CD4-positive, CD25-positive, alpha-beta regulatory T cell (primary cell): ENCODE measurements around the gene TTC21A. TPM values are rescaled to one million over a fixed set of nuclear protein-coding genes. Genes with fewer than 3 reads are reported as not detected.

Experiments
- ATAC-seq, 2 donors: fragments of 150-1000 bp; cut with Tn5 transposase; one replicate each; pipeline ENCODE4 v1.10.0; 2021; ENCODE audit warnings: low read depth in 2 of 2, moderate number of reproducible peaks in 2 of 2, moderate library complexity in 1 of 2
- DNase-seq, 3 donors: peaks; one replicate each; pipeline versions ENCODE4 v3.0.0 to v3.0.0-alpha.2; 2012 to 2022; ENCODE audit warnings: mixed read lengths in 1 of 3
- H3K27ac ChIP-seq: one replicate; pipeline ENCODE4 v1.7.0; 2013; ENCODE audit warnings: mild to moderate bottlenecking, low read length; ENCODE audit not compliant: insufficient read depth, poor library complexity, severe bottlenecking
- H3K27me3 ChIP-seq: one replicate; pipeline ENCODE4 v1.7.0; 2013; ENCODE audit warnings: low read length; ENCODE audit not compliant: control insufficient read depth, insufficient read depth
- H3K36me3 ChIP-seq: one replicate; pipeline ENCODE4 v1.7.0; 2013; ENCODE audit warnings: mild to moderate bottlenecking, low read length, moderate library complexity; ENCODE audit not compliant: control insufficient read depth, insufficient read depth
- H3K4me1 ChIP-seq: 2 replicates; pipeline ENCODE4 v1.7.0; 2013; ENCODE audit warnings: mild to moderate bottlenecking, low read length; ENCODE audit not compliant: insufficient read depth, control insufficient read depth, poor library complexity, severe bottlenecking
- H3K4me3 ChIP-seq: one replicate; pipeline ENCODE4 v1.7.0; 2013; ENCODE audit warnings: low read depth, mild to moderate bottlenecking, low read length, moderate library complexity
- H3K9me3 ChIP-seq, 2 experiments: 1 replicate in 1 of 2; 2 replicates in 1 of 2; pipeline ENCODE4 v1.7.0; 2013; ENCODE audit warnings: low read length in 2 of 2, mild to moderate bottlenecking in 1 of 2, moderate library complexity in 1 of 2; ENCODE audit not compliant: control insufficient read depth in 2 of 2
- H3K27ac Mint-ChIP-seq, 3 donors: one replicate each; pipeline ENCODE4 v1.8.0; 2020 to 2022; ENCODE audit warnings: mild to moderate bottlenecking in 3 of 3, mixed read lengths in 3 of 3, moderate library complexity in 2 of 3
- H3K27me3 Mint-ChIP-seq: one replicate; pipeline ENCODE4 v1.8.0; 2022; ENCODE audit warnings: mild to moderate bottlenecking, mixed read lengths
- H3K36me3 Mint-ChIP-seq: one replicate; pipeline ENCODE4 v1.8.0; 2020; ENCODE audit warnings: mixed read lengths
- H3K4me1 Mint-ChIP-seq, 4 donors: one replicate each; pipeline ENCODE4 v1.8.0; 2020 to 2022; ENCODE audit warnings: mixed read lengths in 4 of 4, mild to moderate bottlenecking in 1 of 4
- H3K4me3 Mint-ChIP-seq, 4 donors: one replicate each; pipeline ENCODE4 v1.8.0; 2020 to 2022; ENCODE audit warnings: mild to moderate bottlenecking in 4 of 4, mixed read lengths in 4 of 4, moderate library complexity in 3 of 4
- H3K9me3 Mint-ChIP-seq, 7 donors: one replicate each; pipeline ENCODE4 v1.8.0; 2020 to 2022; ENCODE audit warnings: mixed read lengths in 7 of 7, mild to moderate bottlenecking in 3 of 7, moderate library complexity in 2 of 7
- polyA plus RNA-seq, 4 donors: library from polyadenylated mRNA; unstranded; fragments of 300-500 nt; fragmentation: Illumina TruSeq; gene quantifications; one replicate each; pipeline ENCODE4 v1.2.3, GENCODE V29; 2021
- total RNA-seq: library from RNA; stranded (reverse); gene quantifications from one replicate; pipeline ENCODE4 v1.2.3, GENCODE V29; 2022

Gene TTC21A
- total and polyA plus RNA-seq, 5 donors from 2014 or later, result 0.41 to 4.1 (median 1.3) TPM

DNA sequence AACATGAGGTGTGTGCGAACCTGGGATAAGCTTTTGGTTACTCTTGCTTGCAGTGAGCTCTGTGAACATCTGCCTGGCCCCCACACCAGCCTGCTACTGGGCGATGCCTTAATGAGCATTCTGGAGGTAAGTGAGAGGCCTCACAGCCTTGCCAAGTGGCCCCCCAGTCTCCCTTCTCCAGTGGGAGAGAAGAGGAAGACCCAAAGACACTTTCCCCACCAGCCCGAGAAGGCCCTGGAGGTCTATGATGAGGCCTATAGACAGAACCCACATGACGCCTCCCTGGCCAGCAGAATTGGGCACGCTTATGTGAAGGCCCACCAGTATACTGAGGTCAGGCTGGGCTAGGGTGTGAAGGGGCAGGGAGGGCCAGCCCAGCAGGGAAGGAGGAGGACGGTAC is 22.5 kb downstream of the TTC21A start:
- H3K36me3 Mint-ChIP-seq, result peaks cover 4% of the 10 kb centered on the region
- Histone ChIP-seq H3K4me1 (peaks cover 13% of the 10 kb centered on the region), H3K4me3 (no peak overlapping the region), H3K27ac (no peak overlapping the region), H3K27me3 (no peaks in the 10 kb centered on the region), H3K9me3 (no peaks in the 10 kb centered on the region), H3K36me3 (no peaks in the 10 kb centered on the region)
- no peaks in the 10 kb centered on the region for H3K27me3 Mint-ChIP-seq
- H3K4me3 Mint-ChIP-seq, result no peak overlapping the region
- no peak overlapping the region for H3K27ac Mint-ChIP-seq
- H3K9me3 Mint-ChIP-seq, result no peaks in the 10 kb centered on the region
- peaks cover 8 to 25% (median 17%) of the 10 kb centered on the region in 4 donors for H3K4me1 Mint-ChIP-seq
- ATAC-seq (no peak), DNase-seq (no peak)

DNA sequence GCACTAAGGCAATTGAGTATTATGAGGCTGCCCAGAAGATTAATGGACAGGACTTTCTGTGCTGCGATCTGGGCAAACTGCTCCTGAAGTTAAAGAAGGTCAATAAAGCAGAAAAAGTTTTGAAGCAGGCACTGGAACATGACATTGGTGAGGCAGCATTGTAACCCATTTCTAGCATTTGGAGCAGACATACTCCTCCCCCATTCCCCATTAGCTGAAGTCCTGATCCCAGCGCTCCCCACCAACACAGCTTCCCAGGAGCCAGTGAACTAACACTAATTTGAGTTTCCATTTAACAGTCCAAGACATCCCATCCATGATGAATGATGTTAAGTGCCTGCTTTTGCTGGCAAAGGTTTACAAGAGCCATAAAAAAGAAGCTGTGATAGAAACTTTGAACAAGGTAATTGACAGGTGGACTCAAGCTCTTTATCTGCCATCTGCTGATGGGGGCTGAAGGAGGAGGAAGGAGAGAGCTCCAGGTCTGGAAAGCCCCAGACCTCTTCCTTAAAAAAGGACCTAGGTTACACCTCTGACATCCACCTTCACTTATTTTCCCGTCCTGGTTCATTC is 23.3 kb downstream of the TTC21A start:
- Histone ChIP-seq H3K36me3 (no peaks in the 10 kb centered on the region), H3K27me3 (no peaks in the 10 kb centered on the region), H3K27ac (no peak overlapping the region), H3K4me1 (peaks cover 13% of the 10 kb centered on the region), H3K4me3 (no peak overlapping the region), H3K9me3 (no peaks in the 10 kb centered on the region)
- Mint-ChIP-seq H3K4me1 (peaks cover 8 to 25% (median 17%) of the 10 kb centered on the region in 4 donors), H3K4me3 (no peak overlapping the region), H3K36me3 (peaks cover 4% of the 10 kb centered on the region), H3K27me3 (no peaks in the 10 kb centered on the region), H3K27ac (peak overlapping the region in 1 of 3 donors; percentile 26), H3K9me3 (no peaks in the 10 kb centered on the region)
- DNase-seq, result no peak
- ATAC-seq, result no peak

- peak overlapping the region in 1 of 3 donors; percentile 22 for H3K27ac Mint-ChIP-seq
- H3K4me1 Mint-ChIP-seq, result peaks cover 8 to 18% (median 12%) of the 10 kb centered on the region in 4 donors
- no peaks in the 10 kb centered on the region for H3K36me3 ChIP-seq
- H3K4me3 ChIP-seq, result no peak overlapping the region
- H3K4me1 ChIP-seq, result peaks cover 11% of the 10 kb centered on the region
- H3K9me3 Mint-ChIP-seq, result no peaks in the 10 kb centered on the region
- H3K36me3 Mint-ChIP-seq, result peaks cover 4% of the 10 kb centered on the region
- no peaks in the 10 kb centered on the region for H3K27me3 Mint-ChIP-seq
- DNase-seq, result no peak
- H3K27me3 ChIP-seq, result no peaks in the 10 kb centered on the region
- H3K27ac ChIP-seq, result no peak overlapping the region
- no peaks in the 10 kb centered on the region for H3K9me3 ChIP-seq
- no peak for ATAC-seq
- H3K4me3 Mint-ChIP-seq, result no peak overlapping the region
Observed at GRCh38 chr3:39132096-39133092, 24.9 kb downstream of the TTC21A start.

DNA sequence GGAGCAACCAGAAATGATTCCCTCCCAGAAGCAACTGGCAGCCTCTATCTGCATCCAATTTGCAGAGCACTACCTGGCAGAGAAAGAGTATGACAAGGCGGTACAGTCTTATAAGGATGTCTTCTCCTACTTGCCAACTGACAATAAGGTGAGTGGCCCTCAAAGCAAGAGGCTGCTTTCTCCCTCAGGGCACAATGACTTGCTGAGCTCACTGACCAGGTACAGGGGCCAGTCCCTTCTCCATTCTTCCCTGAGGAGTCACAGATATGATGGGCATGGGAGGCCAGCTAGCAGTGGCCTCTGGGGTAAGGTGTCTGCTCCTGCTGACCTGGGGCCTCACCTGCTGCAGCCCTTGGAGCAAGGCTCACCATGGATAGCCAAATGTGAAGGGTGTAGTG is 25.6 kb downstream of the TTC21A start:
- no peak overlapping the region for H3K4me3 ChIP-seq
- no peak overlapping the region for H3K27ac ChIP-seq
- H3K9me3 Mint-ChIP-seq, result no peaks in the 10 kb centered on the region
- no peaks in the 10 kb centered on the region for H3K27me3 ChIP-seq
- peaks cover 4% of the 10 kb centered on the region for H3K4me1 ChIP-seq
- DNase-seq (no peak), ATAC-seq (no peak)
- H3K4me3 Mint-ChIP-seq, result no peak overlapping the region
- no peak overlapping the region for H3K27ac Mint-ChIP-seq
- H3K27me3 Mint-ChIP-seq, result no peaks in the 10 kb centered on the region
- no peaks in the 10 kb centered on the region for H3K9me3 ChIP-seq
- H3K36me3 ChIP-seq, result no peaks in the 10 kb centered on the region
- H3K36me3 Mint-ChIP-seq, result peaks cover 9% of the 10 kb centered on the region
- peaks cover 1 to 11% (median 5%) of the 10 kb centered on the region in 4 donors for H3K4me1 Mint-ChIP-seq

- H3K4me3 Mint-ChIP-seq, result no peak overlapping the region
- Histone ChIP-seq H3K36me3 (no peaks in the 10 kb centered on the region), H3K4me1 (no peaks in the 10 kb centered on the region), H3K4me3 (no peak overlapping the region), H3K27ac (no peak overlapping the region), H3K27me3 (no peaks in the 10 kb centered on the region), H3K9me3 (no peaks in the 10 kb centered on the region)
- no peak overlapping the region for H3K27ac Mint-ChIP-seq
- H3K9me3 Mint-ChIP-seq, result no peaks in the 10 kb centered on the region
- DNase-seq (no peak), ATAC-seq (no peak)
- H3K4me1 Mint-ChIP-seq, result peaks cover 0 to 7% (median under 1%) of the 10 kb centered on the region in 4 donors
- no peaks in the 10 kb centered on the region for H3K27me3 Mint-ChIP-seq
- H3K36me3 Mint-ChIP-seq, result peaks cover 9% of the 10 kb centered on the region
Observed at GRCh38 chr3:39133822-39134221, 26.3 kb downstream of the TTC21A start.

- no peak for DNase-seq
- H3K36me3 ChIP-seq, result no peaks in the 10 kb centered on the region
- Mint-ChIP-seq H3K27me3 (no peaks in the 10 kb centered on the region), H3K27ac (no peak overlapping the region), H3K9me3 (no peaks in the 10 kb centered on the region), H3K36me3 (peaks cover 9% of the 10 kb centered on the region), H3K4me1 (peaks cover 0 to 7% (median 0%) of the 10 kb centered on the region in 4 donors), H3K4me3 (no peak overlapping the region)
- no peaks in the 10 kb centered on the region for H3K9me3 ChIP-seq
- no peak overlapping the region for H3K4me3 ChIP-seq
- no peaks in the 10 kb centered on the region for H3K27me3 ChIP-seq
- no peak for ATAC-seq
- H3K4me1 ChIP-seq, result no peaks in the 10 kb centered on the region
- H3K27ac ChIP-seq, result no peak overlapping the region
Observed at GRCh38 chr3:39134305-39134704, 26.8 kb downstream of the TTC21A start.

GRCh38 chr3:39135170-39135805 is 27.8 kb downstream of the TTC21A start:
- no peaks in the 10 kb centered on the region for H3K27me3 ChIP-seq
- ATAC-seq (no peak), DNase-seq (no peak)
- no peak overlapping the region for H3K4me3 Mint-ChIP-seq
- no peak overlapping the region for H3K27ac ChIP-seq
- H3K27me3 Mint-ChIP-seq, result no peaks in the 10 kb centered on the region
- H3K4me1 ChIP-seq, result no peaks in the 10 kb centered on the region
- peaks cover 5% of the 10 kb centered on the region for H3K36me3 Mint-ChIP-seq
- H3K9me3 Mint-ChIP-seq, result no peaks in the 10 kb centered on the region
- H3K27ac Mint-ChIP-seq, result peak overlapping the region in 1 of 3 donors; percentile 44
- no peaks in the 10 kb centered on the region for H3K9me3 ChIP-seq
- H3K4me3 ChIP-seq, result no peak overlapping the region
- H3K36me3 ChIP-seq, result peaks cover 3% of the 10 kb centered on the region
- H3K4me1 Mint-ChIP-seq, result peaks cover 0 to 3% (median 0%) of the 10 kb centered on the region in 4 donors
